HepG2 (cell line): ENCODE data around the gene CDKN1A. TPM values are rescaled to one million over a fixed set of nuclear protein-coding genes. Genes with fewer than 3 reads are reported as not detected.

ENCODE experiments used
- ATAC-seq: fragments of 200-7000 bp; cut with Tn5 transposase; 3 replicates; pipeline ENCODE4 v1.9.1; 2020; ENCODE audit warnings: mild to moderate bottlenecking, moderate library complexity
- BruUV-seq: library from RNA; stranded (reverse); fragments of 400-500 nt; replicated peaks from 2 replicates; lab custom pipeline; 2021; lab: Mats Ljungman, UMichigan
- CTCF ChIA-PET: fragments of 300-600 bp; formaldehyde crosslinking; extraction: SDS; loops from one replicate; lab custom pipeline; 2021; ENCODE audit warnings: low total read pairs, inconsistent platforms, low intra/inter-chr PET ratio; lab: Yijun Ruan, JAX
- POLR2A ChIA-PET: fragments of 350-600 bp; sonication (Branson Sonifier 250); formaldehyde crosslinking; loops from one replicate; lab custom pipeline; 2020; ENCODE audit warnings: antibody characterized with exemption, inconsistent platforms; lab: Yijun Ruan, JAX
- DNase-seq: peaks from one replicate; pipeline ENCODE4 v3.0.0-alpha.2; 2015; ENCODE audit warnings: low spot score
- FAIRE-seq: peaks from 3 replicates; lab custom pipeline; 2011; peaks lifted over from hg19 to GRCh38; lab: Jason Lieb, UNC
- H2AFZ ChIP-seq: one replicate; pipeline ENCODE4 v1.6.1; 2011; ENCODE audit warnings: low read length, inconsistent platforms
- H3K27ac ChIP-seq: fragments of 300-600 bp; 3 replicates; pipeline ENCODE4 v1.8.0; 2011; ENCODE audit warnings: mixed run types, mild to moderate bottlenecking, mixed read lengths, low read length, inconsistent platforms; ENCODE audit not compliant: insufficient read depth; ENCODE audit errors: extremely low read length
- H3K27me3 ChIP-seq, 2 experiments: fragments of 200-600 bp in 1 of 2; 2 replicates in 1 of 2; 3 replicates in 1 of 2; pipeline versions ENCODE4 v1.6.0 to v1.8.0; 2011; ENCODE audit warnings: low read length in 2 of 2, mild to moderate bottlenecking in 2 of 2, moderate library complexity in 2 of 2, inconsistent platforms in 1 of 2; ENCODE audit not compliant: insufficient read depth in 2 of 2, control insufficient read depth in 1 of 2
- H3K36me3 ChIP-seq, 2 experiments: fragments of 200-600 bp in 1 of 2; replicated peaks in 1 of 2; 2 replicates in 1 of 2; 3 replicates in 1 of 2; pipeline versions ENCODE4 v1.5.1 to v1.8.0; 2011; ENCODE audit warnings: low read length in 2 of 2, inconsistent platforms in 1 of 2; ENCODE audit not compliant: insufficient read depth in 2 of 2, control insufficient read depth in 1 of 2
- H3K4me1 ChIP-seq: 2 replicates; pipeline ENCODE4 v1.5.1; 2012; ENCODE audit warnings: low read length, inconsistent platforms; ENCODE audit not compliant: insufficient read depth
- H3K4me2 ChIP-seq: 2 replicates; pipeline ENCODE4 v1.6.0; 2011; ENCODE audit warnings: low read depth, low read length, inconsistent platforms
- H3K4me3 ChIP-seq, 3 experiments: fragments of 200-600 bp in 1 of 3; sonication (generic), shearing (Covaris generic) in 1 of 3; replicated peaks in 1 of 3; 2 replicates each; pipeline ENCODE4 v1.5.1; 2011 to 2016; ENCODE audit warnings: low read length in 3 of 3, inconsistent platforms in 2 of 3, low read depth in 2 of 3, mild to moderate bottlenecking in 2 of 3, control low read depth in 1 of 3, mixed read lengths in 1 of 3; ENCODE audit not compliant: insufficient read depth in 1 of 3
- H3K79me2 ChIP-seq: one replicate; pipeline ENCODE4 v1.6.1; 2011; ENCODE audit warnings: low read length, inconsistent platforms; ENCODE audit not compliant: insufficient read depth
- H3K9ac ChIP-seq: 2 replicates; pipeline ENCODE4 v1.6.0; 2011; ENCODE audit warnings: mild to moderate bottlenecking, low read depth, low read length, inconsistent platforms; ENCODE audit not compliant: insufficient read depth
- H3K9me3 ChIP-seq: 2 replicates; pipeline ENCODE4 v1.5.1; 2012; ENCODE audit warnings: mild to moderate bottlenecking, low read length
- H4K20me1 ChIP-seq: 2 replicates; pipeline ENCODE4 v1.6.0; 2011; ENCODE audit warnings: inconsistent platforms, mild to moderate bottlenecking, low read length, moderate library complexity; ENCODE audit not compliant: insufficient read depth
- JUND ChIP-seq: sonication (generic); formaldehyde crosslinking; IDR thresholded peaks from 2 replicates; pipeline ENCODE4 v1.8.0; 2022; ENCODE audit warnings: mild to moderate bottlenecking, missing genetic modification reagents
- MYC ChIP-seq: sonication (generic); formaldehyde crosslinking; IDR thresholded peaks from 2 replicates; pipeline ENCODE4 v1.9.0; 2021; ENCODE audit warnings: missing genetic modification reagents, borderline replicate concordance
- RBM22 ChIP-seq: fragments of 200-400 bp; formaldehyde crosslinking; optimal IDR thresholded peaks from 2 replicates; pipeline ENCODE3; 2017; ENCODE audit warnings: mild to moderate bottlenecking, low read length, moderate library complexity
- SIX4 ChIP-seq: sonication (generic); formaldehyde crosslinking; IDR thresholded peaks from 2 replicates; pipeline ENCODE4 v1.4.0; 2020; ENCODE audit warnings: missing genetic modification reagents
- TBX3 ChIP-seq: fragments of 450-650 bp; IDR thresholded peaks from 2 replicates; pipeline ENCODE4 v1.6.1; 2017; ENCODE audit warnings: antibody characterized with exemption, mild to moderate bottlenecking, inconsistent platforms, borderline replicate concordance
- ZNF598 ChIP-seq: sonication (generic); formaldehyde crosslinking; IDR thresholded peaks from 2 replicates; pipeline ENCODE4 v1.5.1; 2020; ENCODE audit warnings: mild to moderate bottlenecking, missing genetic modification reagents, borderline replicate concordance
- ZNF616 ChIP-seq: sonication (generic); formaldehyde crosslinking; IDR thresholded peaks from 2 replicates; pipeline ENCODE4 v1.5.0; 2020; ENCODE audit warnings: low read depth, mild to moderate bottlenecking, missing genetic modification reagents
- WGBS: methylation state at CpG from one replicate; pipeline ENCODE4 v1.1.6; 2017; ENCODE audit warnings: low lambda C conversion rate; 5-methylcytosine and 5-hydroxymethylcytosine counted together
- in situ Hi-C: cut with HindIII; loops from 2 replicates; pipeline ENCODE4 v1.10.0; 2017; ENCODE audit warnings: low pct_unique_long_range_greater_than_20kb; ENCODE audit not compliant: extremely low pct_ligation_motif_present
- intact Hi-C: fragments of 100-400 bp; cut with micrococcal nuclease; formaldehyde crosslinking; loops from one replicate; pipeline ENCODE4 v1.10.0; 2022; ENCODE audit not compliant: unreplicated experiment
- polyA plus RNA-seq, 8 experiments: library from polyadenylated mRNA; depleted of rRNA in 3 of 8; stranded (reverse) in 7 of 8; unstranded in 1 of 8; fragments of >200 nt; fragmentation: Illumina TruSeq in 4 of 8; extraction: Trizol in 4 of 8; gene quantifications; 2 replicates each; pipeline versions ENCODE4 v1.2.1 to v1.2.3, GENCODE V29; 2011 to 2016; ENCODE audit warnings: low read depth in 4 of 8, missing spikeins in 1 of 8, mixed read lengths in 1 of 8; ENCODE audit not compliant: insufficient read depth in 1 of 8
- total RNA-seq, 5 experiments: library from RNA; depleted of rRNA; stranded (reverse); fragments of >200 nt; fragmentation: Illumina TruSeq; extraction: Trizol; gene quantifications; 2 replicates each; pipeline ENCODE4 v1.2.3, GENCODE V29; 2016; ENCODE audit warnings: low read depth in 1 of 5
- TF ChIP-seq, protein P1 (sequence below): IDR thresholded peaks from 2 replicates; pipeline ENCODE4 v1.6.1; 2016; ENCODE audit warnings: mild to moderate bottlenecking
- TF ChIP-seq, protein P2 (sequence below): sonication (generic); formaldehyde crosslinking; IDR thresholded peaks from 2 replicates; pipeline ENCODE4 v1.4.0; 2020; ENCODE audit warnings: missing genetic modification reagents, mild to moderate bottlenecking, borderline replicate concordance

The CDKN1A gene
- total and polyA plus RNA-seq, 2 of the 13 experiments (the other 11 are each of a cell fraction or from before 2014, with no cell fraction given), result 60.7 to 92.1 TPM

DNA sequence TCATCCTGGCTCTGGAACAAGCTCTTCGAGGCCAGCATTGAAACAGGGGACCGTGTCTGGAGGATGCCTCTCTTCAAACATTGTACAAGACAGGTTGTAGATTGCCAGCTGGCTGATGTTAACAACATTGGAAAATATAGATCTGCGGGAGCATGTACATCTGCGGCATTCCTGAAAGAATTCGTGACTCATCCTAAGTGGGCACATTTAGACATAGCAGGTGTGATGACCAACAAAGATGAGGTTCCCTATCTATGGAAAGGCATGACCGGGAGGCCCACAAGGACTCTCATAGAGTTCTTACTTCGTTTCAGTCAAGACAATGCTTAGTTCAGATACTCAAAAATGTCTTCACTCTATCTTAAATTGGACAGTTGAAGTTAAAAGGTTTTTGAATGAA lies 3.6 kb upstream of the CDKN1A start:
- Histone ChIP-seq H3K27ac (no peak overlapping the region), H3K79me2 (peaks cover 32% of the 10 kb centered on the region), H3K9me3 (no peaks in the 10 kb centered on the region), H4K20me1 (peaks cover 14% of the 10 kb centered on the region; the same call in 1 of the 2 replicates), H3K9ac (no peak overlapping the region), H3K27me3 (peaks cover 0 to 6% of the 10 kb centered on the region in 2 experiments; a peak in 1 of 5 replicates), H2AFZ (no peak overlapping the region), H3K4me3 (no peak overlapping the region), H3K4me2 (no peak overlapping the region), H3K36me3 (no peaks in the 10 kb centered on the region), H3K4me1 (peaks cover 69% of the 10 kb centered on the region)
- POLR2A ChIA-PET, result interaction anchor here (6.4 to 6.8 kb wide), 2 partner anchors 9 to 32 kb away, joined by 109 to 383 read pairs; no protein-coding TSS in a partner anchor
- no TSS peak for BruUV-seq
- DNase-seq (no peak), FAIRE-seq (no peak), ATAC-seq (no peak)
- TF ChIP-seq JUND (CRISPR knock-in tag), result peak; percentile 40; the same call in 1 of the 2 replicates
- no peak for TF ChIP-seq RBM22
- CTCF ChIA-PET, result no interaction called here
- intact Hi-C loops, result loop anchor here (10.0 kb wide), 1 partner anchor 210 kb away; the partner anchor contains the start of gene C6orf89
- WGBS, result 99% methylated on average over 7 of the region's 7 CpGs
- in situ Hi-C loops, result no loop called here

DNA sequence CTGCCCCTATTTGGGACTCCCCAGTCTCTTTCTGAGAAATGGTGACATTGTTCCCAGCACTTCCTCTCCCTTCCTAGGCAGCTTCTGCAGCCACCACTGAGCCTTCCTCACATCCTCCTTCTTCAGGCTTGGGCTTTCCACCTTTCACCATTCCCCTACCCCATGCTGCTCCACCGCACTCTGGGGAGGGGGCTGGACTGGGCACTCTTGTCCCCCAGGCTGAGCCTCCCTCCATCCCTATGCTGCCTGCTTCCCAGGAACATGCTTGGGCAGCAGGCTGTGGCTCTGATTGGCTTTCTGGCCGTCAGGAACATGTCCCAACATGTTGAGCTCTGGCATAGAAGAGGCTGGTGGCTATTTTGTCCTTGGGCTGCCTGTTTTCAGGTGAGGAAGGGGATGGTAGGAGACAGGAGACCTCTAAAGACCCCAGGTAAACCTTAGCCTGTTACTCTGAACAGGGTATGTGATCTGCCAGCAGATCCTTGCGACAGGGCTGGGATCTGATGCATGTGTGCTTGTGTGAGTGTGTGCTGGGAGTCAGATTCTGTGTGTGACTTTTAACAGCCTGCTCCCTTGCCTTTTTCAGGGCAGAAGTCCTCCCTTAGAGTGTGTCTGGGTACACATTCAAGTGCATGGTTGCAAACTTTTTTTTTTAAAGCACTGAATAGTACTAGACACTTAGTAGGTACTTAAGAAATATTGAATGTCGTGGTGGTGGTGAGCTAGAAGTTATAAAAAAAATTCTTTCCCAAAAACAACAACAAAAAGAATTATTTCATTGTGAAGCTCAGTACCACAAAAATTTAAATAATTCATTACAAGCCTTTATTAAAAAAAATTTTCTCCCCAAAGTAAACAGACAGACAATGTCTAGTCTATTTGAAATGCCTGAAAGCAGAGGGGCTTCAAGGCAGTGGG lies 2.1 kb upstream of the CDKN1A start:
- Histone ChIP-seq H3K4me3 (peak overlapping the region; percentile 51 to 99 (median 64)), H3K4me1 (peaks cover 64% of the 10 kb centered on the region), H3K4me2 (peak overlapping the region; percentile 97), H4K20me1 (peaks cover 29% of the 10 kb centered on the region), H3K27me3 (peaks cover 0 to 6% of the 10 kb centered on the region in 2 experiments; a peak in 1 of 5 replicates), H3K9me3 (no peaks in the 10 kb centered on the region), H3K79me2 (peaks cover 42% of the 10 kb centered on the region), H3K36me3 (no peaks in the 10 kb centered on the region), H3K27ac (peak overlapping the region; percentile 92), H2AFZ (no peak overlapping the region), H3K9ac (peak overlapping the region; percentile 95)
- peak; percentile 72 for FAIRE-seq
- intact Hi-C loops (loop anchor here (2.0 to 10.0 kb wide), 2 partner anchors 34 to 208 kb away; partner anchors contain the start of gene C6orf89), in situ Hi-C loops (no loop called here)
- ATAC-seq, result no peak
- POLR2A ChIA-PET, result interaction anchor here (0.8 to 6.8 kb wide), 15 partner anchors 10 to 545 kb away, joined by 3 to 383 read pairs (median 6); partner anchors contain the start of gene SRSF3
- WGBS, result 4% methylated on average over 4 of the region's 4 CpGs
- DNase-seq, result peak; percentile 81
- CTCF ChIA-PET, result no interaction called here
- TSS peak; percentile 80 for BruUV-seq
- TF ChIP-seq, protein P1, sequence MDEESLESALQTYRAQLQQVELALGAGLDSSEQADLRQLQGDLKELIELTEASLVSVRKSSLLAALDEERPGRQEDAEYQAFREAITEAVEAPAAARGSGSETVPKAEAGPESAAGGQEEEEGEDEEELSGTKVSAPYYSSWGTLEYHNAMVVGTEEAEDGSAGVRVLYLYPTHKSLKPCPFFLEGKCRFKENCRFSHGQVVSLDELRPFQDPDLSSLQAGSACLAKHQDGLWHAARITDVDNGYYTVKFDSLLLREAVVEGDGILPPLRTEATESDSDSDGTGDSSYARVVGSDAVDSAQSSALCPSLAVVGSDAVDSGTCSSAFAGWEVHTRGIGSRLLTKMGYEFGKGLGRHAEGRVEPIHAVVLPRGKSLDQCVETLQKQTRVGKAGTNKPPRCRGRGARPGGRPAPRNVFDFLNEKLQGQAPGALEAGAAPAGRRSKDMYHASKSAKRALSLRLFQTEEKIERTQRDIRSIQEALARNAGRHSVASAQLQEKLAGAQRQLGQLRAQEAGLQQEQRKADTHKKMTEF (CRISPR knock-in tag), result peak; percentile 47
- 0 out of 2 replicates have a peak, but pooled peaks have one; percentile 24 for TF ChIP-seq ZNF616 (CRISPR knock-in tag)
- peak; percentile 19; the same call in 1 of the 2 replicates for TF ChIP-seq ZNF598 (CRISPR knock-in tag)
- TF ChIP-seq, protein P2, sequence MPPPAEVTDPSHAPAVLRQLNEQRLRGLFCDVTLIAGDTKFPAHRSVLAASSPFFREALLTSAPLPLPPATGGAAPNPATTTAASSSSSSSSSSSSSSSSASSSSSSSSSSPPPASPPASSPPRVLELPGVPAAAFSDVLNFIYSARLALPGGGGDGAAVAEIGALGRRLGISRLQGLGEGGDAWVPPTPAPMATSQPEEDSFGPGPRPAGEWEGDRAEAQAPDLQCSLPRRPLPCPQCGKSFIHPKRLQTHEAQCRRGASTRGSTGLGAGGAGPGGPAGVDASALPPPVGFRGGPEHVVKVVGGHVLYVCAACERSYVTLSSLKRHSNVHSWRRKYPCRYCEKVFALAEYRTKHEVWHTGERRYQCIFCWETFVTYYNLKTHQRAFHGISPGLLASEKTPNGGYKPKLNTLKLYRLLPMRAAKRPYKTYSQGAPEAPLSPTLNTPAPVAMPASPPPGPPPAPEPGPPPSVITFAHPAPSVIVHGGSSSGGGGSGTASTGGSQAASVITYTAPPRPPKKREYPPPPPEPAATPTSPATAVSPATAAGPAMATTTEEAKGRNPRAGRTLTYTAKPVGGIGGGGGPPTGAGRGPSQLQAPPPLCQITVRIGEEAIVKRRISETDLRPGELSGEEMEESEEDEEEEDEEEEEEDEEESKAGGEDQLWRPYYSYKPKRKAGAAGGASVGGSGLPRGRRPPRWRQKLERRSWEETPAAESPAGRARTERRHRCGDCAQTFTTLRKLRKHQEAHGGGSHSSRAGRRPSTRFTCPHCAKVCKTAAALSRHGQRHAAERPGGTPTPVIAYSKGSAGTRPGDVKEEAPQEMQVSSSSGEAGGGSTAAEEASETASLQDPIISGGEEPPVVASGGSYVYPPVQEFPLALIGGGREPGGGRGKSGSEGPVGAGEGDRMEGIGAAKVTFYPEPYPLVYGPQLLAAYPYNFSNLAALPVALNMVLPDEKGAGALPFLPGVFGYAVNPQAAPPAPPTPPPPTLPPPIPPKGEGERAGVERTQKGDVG, result no peak
- peak; percentile 49; the same call in 1 of the 2 replicates for TF ChIP-seq MYC
- TF ChIP-seq TBX3, result no peak
- TF ChIP-seq SIX4 (CRISPR knock-in tag), result no peak
